GM19239 (cell line): ENCODE data around the gene HSPB6.
"Not testable (repeated sequence)": the region's sequence is repeated elsewhere in the genome, so short reads cannot be mapped to it uniquely, and the experiment has no call there.

Source experiments
- DNase-seq: peaks from one replicate; pipeline ENCODE4 v3.0.0; 2011; ENCODE audit warnings: low spot score; ENCODE audit not compliant: insufficient read length
- FAIRE-seq: peaks from 2 replicates; lab custom pipeline; 2011; peaks lifted over from hg19 to GRCh38; lab: Jason Lieb, UNC

The HSPB6 gene, protein sequence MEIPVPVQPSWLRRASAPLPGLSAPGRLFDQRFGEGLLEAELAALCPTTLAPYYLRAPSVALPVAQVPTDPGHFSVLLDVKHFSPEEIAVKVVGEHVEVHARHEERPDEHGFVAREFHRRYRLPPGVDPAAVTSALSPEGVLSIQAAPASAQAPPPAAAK

DNA sequence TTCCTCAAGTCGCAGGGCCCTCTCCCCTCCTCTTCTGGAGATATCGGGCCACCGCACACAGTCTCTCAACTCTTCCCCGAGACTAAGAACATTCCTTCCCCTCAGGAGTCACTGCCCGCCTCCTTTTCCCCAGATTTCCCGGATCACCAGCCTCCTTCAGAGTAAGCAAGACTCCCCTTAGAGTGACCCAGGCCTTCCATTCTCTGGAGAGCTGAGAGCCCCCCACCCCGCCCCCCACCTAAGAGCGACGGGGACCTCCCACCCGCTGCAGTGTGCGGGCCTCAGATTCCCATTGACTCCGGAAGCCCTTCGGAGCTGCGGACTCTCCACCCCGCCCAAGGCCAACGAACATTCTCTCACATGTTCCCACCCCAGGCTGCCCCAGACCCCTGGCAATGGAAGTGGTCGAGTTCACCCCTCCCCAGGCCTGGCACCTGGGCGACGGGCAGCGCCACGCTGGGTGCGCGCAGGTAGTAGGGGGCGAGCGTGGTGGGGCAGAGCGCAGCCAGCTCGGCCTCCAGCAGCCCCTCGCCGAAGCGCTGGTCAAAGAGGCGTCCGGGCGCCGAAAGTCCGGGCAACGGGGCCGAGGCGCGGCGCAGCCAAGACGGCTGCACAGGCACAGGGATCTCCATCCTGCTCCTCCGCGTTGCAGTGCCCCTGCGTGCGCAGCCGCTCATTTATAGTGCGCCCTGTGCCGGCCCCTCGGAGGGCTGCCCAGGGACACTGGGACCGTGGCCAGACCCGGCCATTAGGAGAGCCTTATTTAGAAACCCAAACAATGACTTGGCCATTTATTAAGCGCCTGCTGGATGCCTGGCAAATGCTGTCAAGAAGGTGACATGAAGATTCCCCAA, at the start of gene HSPB6:
Gene HSPB6 (minus strand): TSS at position 653 of the 854 bp plus-strand sequence. CDS start 21 bp downstream, at position 632.
- DNase-seq (no peak), FAIRE-seq (no peak)

DNA sequence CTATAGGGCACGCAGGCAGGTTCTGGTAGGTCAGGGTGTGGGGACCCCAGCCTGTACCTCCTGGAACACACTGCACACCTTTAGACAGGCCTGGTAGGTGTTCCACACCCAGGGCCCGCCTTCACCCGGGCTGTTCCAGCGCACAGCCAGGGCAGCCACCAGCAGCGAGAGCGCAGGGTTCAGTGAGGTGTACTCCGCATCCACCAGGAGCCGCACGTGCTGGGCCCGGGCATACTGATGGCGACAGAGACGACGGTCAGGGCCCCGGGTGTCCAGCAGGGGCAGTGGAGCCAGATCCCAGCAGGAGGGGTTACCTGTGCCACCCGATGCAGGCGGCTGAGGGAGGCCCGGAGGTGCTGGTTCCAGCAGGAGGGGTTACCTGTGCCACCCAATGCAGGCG, 49.8 kb upstream of the HSPB6 start:
- FAIRE-seq (no peak), DNase-seq (no peak)

DNA sequence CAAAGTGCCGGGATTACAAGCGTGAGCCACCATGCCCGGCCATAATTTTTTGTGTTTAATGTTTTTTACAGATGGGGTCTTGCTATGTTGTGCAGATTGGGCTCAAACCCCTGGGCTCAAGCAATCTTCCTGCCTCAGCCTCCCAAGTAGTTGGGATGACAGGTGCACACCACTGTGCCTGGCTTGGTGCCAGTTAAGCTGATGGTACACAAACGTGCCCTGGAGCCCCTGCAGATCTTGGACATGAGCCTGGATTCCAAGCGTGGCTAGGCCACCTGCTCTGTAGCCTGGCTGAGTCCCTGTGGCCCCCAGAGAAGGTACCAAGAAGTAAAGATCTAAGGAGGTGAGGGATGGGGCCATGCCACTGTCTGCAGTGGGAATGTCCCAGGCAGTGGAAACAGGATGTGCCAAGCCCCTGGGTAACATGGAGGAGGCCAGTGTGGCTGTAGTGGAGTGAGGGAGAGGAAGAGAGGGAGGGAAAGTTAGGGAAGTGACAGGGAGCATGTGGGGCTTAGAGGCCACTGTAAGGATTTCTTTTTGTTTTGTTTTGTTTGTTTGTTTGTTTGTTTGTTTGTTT, 48.8 kb upstream of the HSPB6 start:
- FAIRE-seq (no peak), DNase-seq (no peak)

DNA sequence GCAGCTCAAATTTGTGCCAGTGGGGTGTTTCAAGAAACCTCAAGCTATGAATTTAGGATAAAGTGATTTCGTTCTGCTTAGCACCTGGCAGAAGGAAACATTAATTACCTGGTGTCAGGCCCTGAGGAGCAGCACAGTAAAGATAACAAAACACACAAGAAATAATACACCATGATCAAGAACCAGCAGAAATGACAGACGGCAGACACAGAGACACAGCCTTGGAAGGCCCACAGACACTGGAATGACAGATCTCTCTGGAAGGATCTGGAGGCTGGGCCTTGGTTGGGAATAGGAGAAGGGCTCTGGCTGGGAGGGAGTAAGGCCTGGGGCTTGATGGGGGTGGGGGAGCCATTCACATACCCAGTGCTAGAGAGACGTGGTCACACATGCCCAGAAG, 45.0 kb upstream of the HSPB6 start:
- DNase-seq: no peak
- FAIRE-seq: no peak

DNA sequence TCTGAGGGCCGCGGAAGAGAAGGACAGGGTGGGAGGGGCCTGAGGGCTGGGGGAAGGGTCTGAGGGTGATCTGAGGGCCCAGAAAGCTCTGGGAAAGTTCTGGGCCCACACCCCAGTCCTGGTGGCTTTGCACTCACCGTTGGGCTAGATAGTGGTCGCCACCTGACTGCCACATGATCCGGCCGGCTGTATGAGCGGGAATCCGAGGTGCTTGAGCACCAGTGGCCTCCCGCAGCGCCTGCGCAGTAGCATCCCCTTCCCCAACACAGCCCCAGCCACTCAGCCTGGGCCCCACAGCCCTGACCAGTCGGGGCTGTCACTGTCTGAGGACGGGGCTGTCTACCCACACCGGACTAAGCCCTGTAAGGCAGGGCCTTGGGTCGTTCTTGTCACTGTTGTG, 40.8 kb upstream of the HSPB6 start:
- FAIRE-seq (no peak), DNase-seq (no peak)

DNA sequence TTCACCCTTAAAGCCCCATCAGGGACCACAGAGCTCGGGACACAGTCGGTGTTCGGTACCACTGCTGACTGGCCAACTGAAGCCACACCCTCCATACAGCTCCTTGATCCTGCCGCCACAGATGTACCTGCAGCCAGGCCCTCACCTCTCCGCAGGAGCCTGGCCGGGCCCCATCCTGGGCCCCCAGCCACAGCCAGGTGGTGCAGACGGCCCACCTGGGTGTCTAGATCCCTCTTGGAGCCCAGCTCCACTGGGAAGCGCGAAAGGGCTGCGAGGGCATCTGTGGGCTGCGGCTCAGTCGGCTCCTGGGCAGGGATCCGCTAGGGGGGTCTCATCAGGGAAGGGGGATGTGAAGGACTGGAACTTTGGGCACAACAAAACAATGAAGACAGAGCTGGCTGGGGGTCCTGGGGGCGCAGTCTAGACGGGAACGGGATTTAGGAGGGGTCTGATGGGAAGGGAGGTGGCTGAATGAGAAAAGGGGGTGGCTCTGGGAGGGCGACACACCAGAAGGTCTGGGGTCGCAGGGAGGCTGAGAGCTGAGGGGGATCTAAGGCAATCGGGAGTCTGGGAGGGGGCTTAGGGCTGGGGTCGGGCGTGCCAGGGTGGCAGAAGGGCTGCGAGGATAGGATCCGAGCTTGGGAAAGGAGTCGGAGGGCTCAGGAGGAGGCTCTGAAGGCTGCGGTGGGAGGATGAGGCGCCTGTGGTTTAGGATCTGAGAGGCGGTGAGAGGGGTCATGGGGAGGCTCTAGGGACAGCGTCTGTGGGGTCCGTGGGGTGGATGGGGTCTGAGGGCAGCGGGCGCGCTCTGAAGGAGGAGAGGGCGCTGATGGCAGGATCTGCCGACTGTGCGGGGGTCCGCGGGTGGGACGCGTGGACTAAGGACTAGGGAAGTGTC, 40.1 kb upstream of the HSPB6 start:
- DNase-seq (no peak), FAIRE-seq (no peak)

DNA sequence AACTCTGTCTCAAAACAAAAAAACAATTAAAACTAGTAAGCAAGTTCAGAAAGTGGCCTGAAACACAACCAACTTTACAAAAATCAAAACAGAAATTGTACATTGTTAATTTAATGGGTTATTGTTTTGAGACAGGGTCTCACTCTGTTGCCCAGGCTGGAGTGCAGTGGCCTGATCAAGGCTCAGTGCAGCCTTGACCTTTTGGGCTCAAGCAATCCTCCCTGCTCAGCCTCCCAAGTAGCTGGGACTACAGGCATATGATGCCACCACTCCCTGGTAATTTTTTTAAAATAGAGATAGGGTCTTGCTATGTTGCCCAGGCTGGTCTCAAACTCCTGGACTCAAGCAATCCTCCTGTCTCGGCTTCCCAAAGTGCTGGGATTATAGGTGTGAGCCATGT, 38.7 kb upstream of the HSPB6 start:
- not testable (repeated sequence) for FAIRE-seq, DNase-seq

DNA sequence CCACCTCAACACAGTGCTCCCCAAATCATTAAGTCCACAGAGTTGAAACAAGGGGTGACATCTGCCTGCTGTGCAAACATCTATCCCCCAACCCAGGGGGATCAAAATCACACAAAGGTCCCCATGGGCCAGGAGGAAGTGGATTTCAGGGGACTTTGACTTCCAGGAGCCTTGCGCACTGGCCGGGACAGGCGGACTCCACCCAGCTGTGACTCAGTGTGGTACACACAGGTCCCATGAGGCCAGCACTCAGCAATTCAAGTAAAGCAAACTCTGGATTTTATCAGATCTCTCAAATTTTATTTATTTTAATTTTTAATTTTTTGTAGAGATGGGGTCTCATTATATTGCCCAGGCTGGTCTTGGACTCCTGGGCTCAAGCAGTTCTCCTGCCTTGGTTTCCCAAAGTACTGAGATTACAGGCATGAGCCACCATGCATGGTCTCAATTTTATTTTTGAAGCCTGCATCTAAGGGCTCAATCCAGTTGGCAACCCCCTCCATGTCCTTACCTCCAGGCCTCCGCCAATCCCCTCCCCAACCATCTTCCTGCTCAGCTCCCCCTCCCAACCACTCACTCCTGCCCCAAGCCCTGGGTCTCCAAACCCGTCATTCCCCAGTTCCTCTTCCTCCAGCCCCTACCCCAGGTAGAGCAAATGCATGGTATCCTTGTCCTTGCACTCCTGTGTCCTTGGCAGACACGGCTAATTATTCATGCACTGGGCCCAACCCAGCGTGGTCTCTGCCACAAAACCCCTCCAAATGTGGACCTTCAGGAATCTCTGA, 36.7 kb upstream of the HSPB6 start:
- DNase-seq: no peak
- FAIRE-seq: no peak

DNA sequence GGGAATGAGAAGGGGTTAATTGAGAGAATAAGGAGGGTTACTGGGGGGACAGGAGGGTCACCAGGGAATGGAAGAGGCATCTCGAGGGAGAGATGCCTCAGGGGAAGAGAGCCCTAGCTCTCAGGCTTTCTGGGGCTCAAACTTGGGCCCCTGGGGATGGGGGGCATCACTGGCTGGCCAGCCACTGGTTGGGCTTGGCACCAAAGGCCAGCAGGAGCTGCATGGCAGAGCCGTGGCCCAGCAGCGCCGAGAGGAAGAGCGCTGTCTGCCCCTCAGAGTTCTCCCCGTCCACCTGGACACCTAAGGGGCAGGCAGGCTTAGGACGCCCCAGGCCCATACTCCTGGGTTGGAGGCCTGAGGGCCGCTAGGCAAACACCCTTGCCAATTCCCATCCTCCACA, 36.1 kb upstream of the HSPB6 start:
- FAIRE-seq (no peak), DNase-seq (no peak)

DNA sequence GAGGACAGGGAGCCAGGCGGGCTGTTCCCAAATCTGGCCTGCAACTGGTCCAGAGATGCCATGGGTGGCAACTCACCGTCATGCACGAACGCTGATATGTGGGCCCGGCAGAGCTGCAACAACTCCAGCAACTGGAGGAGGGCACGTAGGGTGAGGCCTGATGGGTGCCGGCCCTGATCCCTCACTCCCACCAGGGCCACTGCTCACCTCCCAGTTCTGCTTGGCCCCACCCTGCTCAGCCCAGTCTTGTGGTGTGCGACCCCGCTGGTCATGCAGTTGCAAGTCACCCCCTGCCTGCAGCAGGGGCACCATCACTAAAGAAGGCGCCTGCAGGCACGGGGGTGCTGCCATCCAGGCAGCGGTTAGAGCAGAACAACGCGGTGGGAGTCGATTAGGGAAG, 35.5 kb upstream of the HSPB6 start:
- FAIRE-seq (no peak), DNase-seq (no peak)

DNA sequence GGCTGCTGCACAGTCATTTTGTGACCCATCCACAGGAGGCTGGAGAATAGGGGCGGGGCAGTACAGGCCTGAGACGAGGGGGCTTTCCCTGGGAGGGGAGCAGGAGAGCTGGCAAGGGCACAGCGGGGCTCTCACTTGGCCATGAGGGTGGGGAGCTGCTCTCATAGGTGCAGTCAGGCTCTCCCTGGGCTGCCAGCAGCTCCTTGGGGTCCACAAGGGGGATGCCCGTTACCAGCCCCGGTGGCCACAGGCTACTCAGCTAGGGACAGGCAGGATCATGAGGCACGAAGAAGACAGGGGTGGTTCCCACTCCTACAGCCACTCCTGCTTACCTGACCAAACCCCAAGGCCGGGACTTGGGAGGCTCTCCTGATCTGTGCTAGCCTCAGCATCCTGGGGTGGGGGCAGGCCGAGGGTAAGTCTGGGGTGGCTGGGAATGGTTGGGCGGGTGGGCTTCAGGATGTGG, 35.0 kb upstream of the HSPB6 start:
- FAIRE-seq (no peak), DNase-seq (no peak)

DNA sequence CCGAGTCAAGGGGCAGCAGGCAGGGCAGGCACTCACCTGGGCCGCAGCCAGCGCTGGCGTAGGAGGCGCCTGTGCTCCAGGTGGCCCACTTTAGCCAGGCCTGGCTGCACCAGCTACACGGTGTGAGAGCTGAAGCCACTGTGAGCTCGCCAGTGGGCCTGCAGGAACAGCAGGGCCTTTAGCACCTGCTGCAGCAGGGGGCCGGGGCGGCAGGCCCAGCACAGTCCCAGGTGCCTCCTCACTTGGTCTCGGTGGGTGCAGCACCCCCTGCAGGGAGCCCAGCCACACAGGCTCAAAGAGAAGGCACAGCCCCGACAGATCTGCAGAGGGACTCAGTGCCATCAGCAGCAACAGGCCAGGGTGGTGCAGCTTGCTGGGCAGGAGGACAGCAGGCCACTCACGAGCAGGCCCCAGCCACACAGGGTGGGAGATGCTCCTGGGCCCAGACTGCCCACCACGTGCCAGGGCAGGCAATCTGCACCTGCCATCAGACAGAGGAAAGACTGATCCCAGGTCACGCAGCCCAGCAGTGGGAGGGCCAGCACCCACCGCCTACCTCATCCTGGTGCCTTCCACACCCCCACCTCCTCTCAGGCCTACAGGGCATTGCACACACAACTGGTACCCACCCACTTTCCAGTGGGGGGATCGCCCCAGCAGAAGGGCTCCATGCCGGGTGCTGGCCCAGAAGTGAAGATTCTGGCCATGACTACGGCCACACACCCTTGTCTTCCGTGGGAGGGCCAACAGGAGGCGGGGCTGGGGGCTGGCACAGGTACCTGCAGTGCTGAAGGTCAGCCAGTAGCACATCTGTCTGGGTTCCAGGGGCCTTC, 34.4 kb upstream of the HSPB6 start:
- FAIRE-seq (no peak), DNase-seq (no peak)

DNA sequence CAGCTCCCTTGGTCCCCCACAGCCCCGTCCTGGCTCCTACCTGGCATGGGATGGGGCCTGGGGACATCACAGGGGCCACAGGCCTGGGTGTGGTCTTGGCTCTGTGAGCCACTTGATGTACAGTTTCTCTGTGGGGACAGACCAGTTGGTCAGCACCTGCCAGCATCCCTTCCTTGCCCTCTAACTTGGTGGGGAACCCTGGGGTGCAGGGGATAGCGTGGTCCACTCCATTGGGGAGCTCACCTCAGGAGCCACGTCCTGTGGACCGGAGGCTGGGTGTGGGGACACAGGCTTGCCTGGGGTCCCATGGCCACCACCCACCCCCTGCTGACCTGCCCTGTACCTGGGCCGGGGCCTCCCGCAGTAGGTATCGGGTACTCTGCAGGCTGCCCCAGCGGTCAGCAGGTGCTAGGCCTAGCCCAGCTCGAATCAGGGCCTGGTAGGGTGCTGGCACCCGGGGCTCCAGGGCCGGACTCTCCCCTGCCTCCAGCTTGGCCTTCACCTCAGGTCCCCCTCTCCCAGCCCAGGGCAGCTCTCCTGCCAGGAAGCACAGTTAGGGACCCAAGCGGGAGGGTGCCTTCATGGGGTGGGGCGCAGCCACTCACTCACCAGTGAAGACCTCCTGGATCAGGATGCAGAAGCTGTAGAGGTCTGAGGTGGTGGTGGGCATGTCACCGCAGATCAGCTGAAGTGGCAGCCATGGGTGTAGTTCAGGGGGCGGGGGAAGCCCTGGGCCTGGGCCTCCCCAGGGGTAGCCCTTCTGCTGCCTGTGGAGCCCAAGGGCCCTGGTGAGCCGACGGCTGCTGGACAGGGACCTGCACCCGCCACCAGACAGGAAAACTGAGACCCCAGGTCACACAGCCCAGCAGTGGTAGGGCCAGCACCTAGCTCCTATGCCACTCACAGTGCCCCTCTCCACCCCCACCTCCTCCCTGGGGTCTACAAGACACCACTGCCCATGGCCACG, 33.4 kb upstream of the HSPB6 start:
- no peak for DNase-seq

DNA sequence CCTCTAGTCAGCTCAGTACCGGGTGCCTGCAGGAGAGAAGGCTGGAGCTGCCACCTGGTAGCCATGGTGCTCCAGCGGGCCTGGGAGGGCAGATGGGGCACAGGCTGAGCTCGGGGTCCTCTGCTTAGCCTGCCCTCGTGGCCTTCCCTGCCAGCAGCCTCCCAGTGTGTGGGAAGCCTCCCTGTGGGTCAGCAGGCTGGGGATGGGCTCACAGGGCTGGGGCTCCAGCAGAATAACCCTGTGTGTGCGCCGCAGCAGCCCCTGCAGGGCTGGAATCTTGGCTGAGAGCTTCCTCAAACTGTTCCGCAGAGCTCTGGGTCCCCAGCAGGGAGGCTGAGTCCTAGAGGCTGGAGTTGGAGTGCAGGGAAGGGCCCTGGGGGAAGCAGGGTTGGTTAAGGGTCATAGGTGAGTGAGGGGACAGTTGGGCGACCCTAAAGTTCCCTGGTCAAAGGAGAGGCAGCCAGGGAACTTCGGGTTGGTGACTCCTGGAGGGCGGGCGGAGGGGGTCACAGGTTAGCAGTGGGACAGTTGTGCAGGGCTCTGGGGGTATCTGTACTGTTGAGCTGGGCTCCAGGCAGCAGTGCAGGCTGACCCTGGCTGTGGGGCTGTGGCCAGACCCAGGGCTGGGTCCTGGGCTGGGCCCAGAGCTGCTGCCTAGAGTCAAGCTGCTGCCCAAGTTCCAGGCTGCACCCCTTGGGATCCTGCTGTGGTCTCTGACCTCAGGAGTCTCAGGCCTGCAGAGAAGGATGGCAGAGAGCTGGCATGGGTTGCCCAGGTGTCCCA, 32.6 kb upstream of the HSPB6 start:
- no peak for DNase-seq
- FAIRE-seq: no peak

More for the DNA sequence above, 33.4 kb upstream of the HSPB6 start:
- no peak for FAIRE-seq

DNA sequence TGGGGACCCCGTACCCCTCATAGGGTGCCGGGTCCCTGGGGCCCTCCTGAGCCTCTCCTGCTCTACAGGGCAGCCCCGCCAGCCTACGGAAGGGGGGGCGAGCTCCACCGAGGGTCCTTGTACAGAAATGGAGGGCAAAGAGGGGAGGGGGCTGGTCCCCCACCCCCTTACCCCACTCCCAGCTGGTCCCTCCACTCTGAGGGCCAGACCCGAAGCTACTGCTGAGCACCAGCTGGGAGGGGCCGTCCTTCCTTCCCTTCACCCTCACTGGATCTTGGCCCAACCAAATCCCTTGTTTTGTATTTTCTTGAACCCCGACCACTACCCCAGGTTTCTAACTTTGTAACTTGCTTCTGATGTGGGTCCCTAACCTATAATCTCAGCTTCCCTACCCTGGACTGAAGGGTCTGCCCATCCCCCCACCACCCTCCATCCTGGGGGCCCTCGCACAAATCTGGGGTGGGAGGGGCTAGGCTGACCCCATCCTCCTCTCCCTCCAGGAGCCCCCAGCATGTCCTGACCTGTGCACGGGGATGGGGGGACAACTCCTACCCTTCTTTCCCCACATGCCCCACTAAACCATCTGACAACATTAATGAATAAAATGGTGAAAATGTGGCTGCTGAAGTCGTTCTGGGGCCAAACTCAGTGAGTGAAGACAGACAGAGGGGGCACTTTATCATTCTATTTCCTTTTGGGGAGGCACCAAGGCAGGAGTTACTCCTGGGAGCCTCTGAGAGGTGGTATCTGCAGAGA, 31.6 kb upstream of the HSPB6 start:
- DNase-seq (no peak), FAIRE-seq (no peak)

DNA sequence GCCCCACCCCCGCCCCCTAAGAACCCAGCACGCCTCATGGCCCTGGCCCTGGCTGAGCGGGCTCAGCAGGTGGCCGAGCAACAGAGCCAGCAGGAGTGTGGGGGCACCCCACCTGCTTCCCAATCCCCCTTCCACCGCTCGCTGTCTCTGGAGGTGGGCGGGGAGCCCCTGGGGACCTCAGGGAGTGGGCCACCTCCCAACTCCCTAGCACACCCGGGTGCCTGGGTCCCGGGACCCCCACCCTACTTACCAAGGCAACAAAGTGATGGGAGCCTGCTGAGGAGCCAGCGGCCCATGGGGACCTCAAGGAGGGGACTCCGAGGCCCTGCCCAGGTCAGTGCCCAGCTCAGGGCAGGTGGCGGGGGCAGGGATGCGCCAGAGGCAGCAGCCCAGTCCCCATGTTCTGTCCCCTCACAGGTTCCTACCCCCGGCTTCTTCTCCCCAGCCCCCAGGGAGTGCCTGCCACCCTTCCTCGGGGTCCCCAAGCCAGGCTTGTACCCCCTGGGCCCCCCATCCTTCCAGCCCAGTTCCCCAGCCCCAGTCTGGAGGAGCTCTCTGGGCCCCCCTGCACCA, 30.5 kb upstream of the HSPB6 start:
- FAIRE-seq (no peak), DNase-seq (no peak)
